Measurements from ENCODE around the gene HDAC1.
A peak's percentile ranks its signal among the peaks of the same experiment; 100 is the strongest.

Gene HDAC1

GRCh38 chr1:32330558-32331151 lies 38.8 kb downstream of the HDAC1 start:
- no peak for DNase-seq

- DNase-seq = no peak
Observed at GRCh38 chr1:32331549-32331948, 39.7 kb downstream of the HDAC1 start.

- DNase-seq = no peak
Observed at GRCh38 chr1:32332290-32333079, 40.6 kb downstream of the HDAC1 start.

- no peak for DNase-seq
Observed at GRCh38 chr1:32333251-32333963, 41.5 kb downstream of the HDAC1 start.

GRCh38 chr1:32334274-32334861 lies 42.5 kb downstream of the HDAC1 start:
- DNase-seq = no peak

- DNase-seq = peak; percentile 67
Observed at GRCh38 chr1:32334864-32335534, 43.1 kb downstream of the HDAC1 start.

GRCh38 chr1:32335535-32335789 lies 43.6 kb downstream of the HDAC1 start:
- no peak for DNase-seq

- peak; percentile 87 for DNase-seq
Observed at GRCh38 chr1:32335790-32336590, 44.1 kb downstream of the HDAC1 start, which contains the start of gene MARCKSL1. TSS of gene MARCKSL1 (minus strand) at chr1:32336233. CDS start at chr1:32336033, 200 bp downstream.

GRCh38 chr1:32336591-32336932 lies 44.7 kb downstream of the HDAC1 start:
- no peak for DNase-seq

GRCh38 chr1:32336963-32337675 lies 45.2 kb downstream of the HDAC1 start:
- peak; percentile 74 for DNase-seq

GRCh38 chr1:32337855-32338636 lies 46.2 kb downstream of the HDAC1 start:
- DNase-seq = no peak

- no peak for DNase-seq
Observed at GRCh38 chr1:32338637-32339145, 46.8 kb downstream of the HDAC1 start.

GRCh38 chr1:32339363-32339978 lies 47.6 kb downstream of the HDAC1 start:
- peak; percentile 67 for DNase-seq

- no peak for DNase-seq
Observed at GRCh38 chr1:32341186-32341757, 49.4 kb downstream of the HDAC1 start.

GRCh38 chr1:32341971-32342370 lies 50.1 kb downstream of the HDAC1 start:
- no peak for DNase-seq

- DNase-seq = no peak
Observed at GRCh38 chr1:32342704-32343103, 50.8 kb downstream of the HDAC1 start.

GRCh38 chr1:32345289-32345827 lies 53.5 kb downstream of the HDAC1 start:
- DNase-seq = no peak

GRCh38 chr1:32346532-32347157 lies 54.8 kb downstream of the HDAC1 start:
- DNase-seq = no peak

GRCh38 chr1:32349211-32349708 lies 57.4 kb downstream of the HDAC1 start:
- no peak for DNase-seq
